Naive thymus-derived CD8-positive, alpha-beta T cell (primary cell): ENCODE measurements around the gene CCDC88C. TPM values are rescaled to one million over a fixed set of nuclear protein-coding genes. Genes with fewer than 3 reads are reported as not detected.
"Not testable (repeated sequence)": the region's sequence is repeated elsewhere in the genome, so short reads cannot be mapped to it uniquely, and the experiment has no call there.

Experiments
- ATAC-seq, 2 donors: fragments of 150-1000 bp; cut with Tn5 transposase in 1 of 2; sonication (Bioruptor Pico), chemical (Tn5 transposase) in 1 of 2; 1 replicate in 1 of 2; 2 replicates in 1 of 2; pipeline ENCODE4 v1.10.0; 2021; ENCODE audit warnings: mild to moderate bottlenecking in 2 of 2, moderate library complexity in 2 of 2
- POLR2A ChIA-PET: fragments of 350-600 bp; sonication (Branson Sonifier 250); formaldehyde crosslinking; loops from one replicate; lab custom pipeline; 2021; ENCODE audit warnings: antibody characterized with exemption; lab: Charles Lee
- DNase-seq, 10 donors: peaks; one replicate each; pipeline versions ENCODE4 v3.0.0 to v3.0.0-alpha.2; 2020 to 2022
- H3K27ac Mint-ChIP-seq, 10 donors: one replicate each; pipeline ENCODE4 v1.8.0; 2020 to 2022; ENCODE audit warnings: mild to moderate bottlenecking in 10 of 10, mixed read lengths in 10 of 10, moderate library complexity in 4 of 10, inconsistent platforms in 1 of 10
- H3K27me3 Mint-ChIP-seq, 5 donors: one replicate each; pipeline ENCODE4 v1.8.0; 2021 to 2022; ENCODE audit warnings: mixed read lengths in 5 of 5
- H3K36me3 Mint-ChIP-seq, 3 donors: one replicate each; pipeline ENCODE4 v1.8.0; 2020 to 2022; ENCODE audit warnings: mixed read lengths in 3 of 3, mild to moderate bottlenecking in 2 of 3, inconsistent platforms in 1 of 3
- H3K4me1 Mint-ChIP-seq, 4 donors: one replicate each; pipeline ENCODE4 v1.8.0; 2021 to 2022; ENCODE audit warnings: mixed read lengths in 4 of 4
- H3K4me3 Mint-ChIP-seq, 10 donors: one replicate each; pipeline ENCODE4 v1.8.0; 2020 to 2022; ENCODE audit warnings: mild to moderate bottlenecking in 10 of 10, mixed read lengths in 10 of 10, moderate library complexity in 6 of 10, inconsistent platforms in 1 of 10
- H3K9me3 Mint-ChIP-seq, 9 donors: one replicate each; pipeline ENCODE4 v1.8.0; 2020 to 2022; ENCODE audit warnings: mixed read lengths in 9 of 9, mild to moderate bottlenecking in 3 of 9, inconsistent platforms in 1 of 9, moderate library complexity in 1 of 9
- polyA plus RNA-seq, 3 donors: library from polyadenylated mRNA; unstranded; fragments of 300-500 nt; fragmentation: Illumina TruSeq; gene quantifications; one replicate each; pipeline ENCODE4 v1.2.3, GENCODE V29; 2021
- total RNA-seq, 8 experiments: library from RNA in 2 of 8; stranded (reverse) in 2 of 8; gene quantifications; one replicate each; pipeline ENCODE4 v1.2.3 and lab custom pipeline; 2021 to 2026

The CCDC88C gene
- total and polyA plus RNA-seq, 5 experiments from 2014 or later: 23.4 to 322 (median 41.9) TPM

DNA sequence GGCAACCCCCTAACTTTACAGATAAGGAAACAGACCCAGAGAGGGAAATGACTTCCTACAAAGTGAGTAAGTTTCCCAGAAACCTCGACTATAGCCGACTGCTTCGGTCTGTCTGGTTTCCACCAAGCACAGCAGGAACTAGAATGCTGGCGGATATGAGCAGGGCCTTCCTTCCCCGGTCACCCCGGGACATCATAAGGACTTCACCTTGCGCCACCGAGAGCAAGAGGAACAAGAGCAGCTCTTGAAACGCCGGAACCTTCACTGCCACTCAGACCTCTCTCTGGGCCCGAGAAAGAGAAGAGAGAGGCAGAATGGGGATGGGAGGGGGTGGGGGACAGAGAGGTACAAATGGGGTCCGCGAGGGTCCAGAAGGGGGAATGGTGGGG is 143.7 kb downstream of the CCDC88C start:
- H3K9me3 Mint-ChIP-seq: no peaks in the 10 kb centered on the region
- H3K27ac Mint-ChIP-seq: peak overlapping the region in 4 of 10 donors; percentile 38 to 53 (median 53)
- DNase-seq (no peak), ATAC-seq (no peak)
- POLR2A ChIA-PET: interaction anchor here (0.5 kb wide), 1 partner anchor 89 kb away, joined by 4 read pairs; no protein-coding TSS in a partner anchor
- peaks cover 0 to 83% (median 20%) of the 10 kb centered on the region in 3 donors for H3K36me3 Mint-ChIP-seq
- peaks cover 0 to 20% (median 11%) of the 10 kb centered on the region in 4 donors for H3K4me1 Mint-ChIP-seq
- no peak overlapping the region for H3K4me3 Mint-ChIP-seq
- H3K27me3 Mint-ChIP-seq: peaks cover 0 to 2% (median 0%) of the 10 kb centered on the region in 5 donors

DNA sequence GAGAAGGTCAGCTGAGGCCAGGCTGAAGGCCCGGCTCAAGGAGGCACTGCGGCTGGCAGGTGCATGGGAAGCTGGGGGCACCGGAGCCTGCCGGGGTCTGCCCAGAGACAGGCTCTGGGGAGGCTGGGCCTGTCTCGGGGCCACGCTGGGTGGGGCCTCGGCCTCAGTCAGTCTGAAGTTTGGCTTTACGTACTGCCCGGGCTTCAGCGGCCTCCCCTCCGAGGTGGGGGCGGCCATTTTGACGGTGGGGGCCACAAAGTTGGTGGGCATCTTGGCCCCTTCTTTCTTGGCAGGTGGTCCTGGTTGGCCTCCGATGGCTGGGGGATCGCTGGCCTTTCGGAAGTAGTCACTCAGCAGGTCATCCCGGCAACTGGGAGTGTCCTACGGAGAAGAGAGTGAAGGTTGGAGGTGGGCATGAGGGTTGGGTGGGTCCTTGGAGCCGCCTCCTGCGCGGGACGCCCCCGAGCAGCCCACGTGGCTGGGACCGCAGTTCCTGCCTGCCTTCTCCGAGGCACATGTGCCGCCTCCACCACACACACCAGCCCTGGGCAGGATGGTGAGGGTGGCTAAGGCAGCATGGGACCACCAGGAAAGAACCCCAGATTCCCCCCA is 144.2 kb downstream of the CCDC88C start:
- ATAC-seq: no peak
- peaks cover under 1 to 20% (median 12%) of the 10 kb centered on the region in 4 donors for H3K4me1 Mint-ChIP-seq
- no peak overlapping the region for H3K4me3 Mint-ChIP-seq
- no peak for DNase-seq
- POLR2A ChIA-PET: interaction anchor here (0.5 kb wide), 1 partner anchor 89 kb away, joined by 4 read pairs; no protein-coding TSS in a partner anchor
- peaks cover 0 to 81% (median 18%) of the 10 kb centered on the region in 3 donors for H3K36me3 Mint-ChIP-seq
- H3K27me3 Mint-ChIP-seq: peaks cover 0 to 2% (median 0%) of the 10 kb centered on the region in 5 donors
- H3K9me3 Mint-ChIP-seq: no peaks in the 10 kb centered on the region
- H3K27ac Mint-ChIP-seq: peak overlapping the region in 2 of 10 donors; percentile 53 to 69

DNA sequence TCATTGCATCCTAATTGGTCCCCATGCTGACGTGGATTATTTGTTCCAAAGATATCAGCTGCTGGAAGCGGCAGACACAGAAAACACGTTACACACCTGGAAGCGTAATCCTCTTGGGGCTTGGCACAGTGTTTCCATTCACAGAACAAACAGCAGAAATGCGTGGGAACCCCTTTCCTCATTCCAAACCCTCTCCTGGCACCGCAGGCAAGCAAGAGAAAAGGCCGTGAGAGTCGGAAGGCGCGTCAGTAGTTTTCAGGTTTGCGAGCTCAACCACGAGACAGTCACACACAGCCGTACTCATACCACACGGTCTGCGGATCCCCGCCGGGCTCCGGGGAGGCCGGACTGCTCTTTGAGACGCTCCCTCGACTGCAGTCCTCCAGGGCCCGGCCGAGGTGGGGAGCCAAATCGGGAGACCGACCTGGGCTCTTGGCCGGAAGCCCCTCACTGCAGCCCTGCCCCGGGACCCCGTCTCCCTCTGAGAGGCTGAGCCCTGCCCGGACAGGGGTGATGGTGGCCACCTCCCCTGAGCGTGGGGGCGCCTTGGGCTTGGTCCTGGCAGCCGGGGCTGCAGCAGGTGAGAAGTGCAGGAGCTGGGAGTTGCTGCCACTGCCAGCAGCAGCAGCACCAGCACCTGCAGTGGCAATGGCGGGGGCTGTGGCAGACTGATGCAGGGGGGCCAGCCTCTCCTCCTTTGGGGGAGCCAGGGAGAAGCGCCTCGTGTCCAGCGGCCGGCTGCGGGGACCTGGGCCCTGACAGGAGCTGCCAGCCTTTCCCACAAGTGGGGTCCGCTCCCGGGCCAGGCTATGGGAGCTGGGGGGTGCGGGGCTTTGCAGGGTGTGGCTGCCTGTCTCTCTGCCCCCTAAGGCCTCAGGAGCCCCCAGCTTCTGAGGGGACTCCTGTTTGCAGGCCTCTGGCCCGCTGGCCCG is 145.0 kb downstream of the CCDC88C start:
- H3K36me3 Mint-ChIP-seq: peaks cover 0 to 79% (median 18%) of the 10 kb centered on the region in 3 donors
- no peaks in the 10 kb centered on the region for H3K9me3 Mint-ChIP-seq
- POLR2A ChIA-PET: interaction anchor here (1.1 kb wide), 2 partner anchors 11 to 95 kb away, joined by 4 to 13 read pairs; no protein-coding TSS in a partner anchor
- H3K27me3 Mint-ChIP-seq: peaks cover 0 to 2% (median 0%) of the 10 kb centered on the region in 5 donors
- H3K4me1 Mint-ChIP-seq: peaks cover 6 to 26% (median 17%) of the 10 kb centered on the region in 4 donors
- H3K4me3 Mint-ChIP-seq: peak overlapping the region in 1 of 10 donors; percentile 55
- DNase-seq (no peak), ATAC-seq (no peak)
- H3K27ac Mint-ChIP-seq: peak overlapping the region in 4 of 10 donors; percentile 15 to 43 (median 28)

DNA sequence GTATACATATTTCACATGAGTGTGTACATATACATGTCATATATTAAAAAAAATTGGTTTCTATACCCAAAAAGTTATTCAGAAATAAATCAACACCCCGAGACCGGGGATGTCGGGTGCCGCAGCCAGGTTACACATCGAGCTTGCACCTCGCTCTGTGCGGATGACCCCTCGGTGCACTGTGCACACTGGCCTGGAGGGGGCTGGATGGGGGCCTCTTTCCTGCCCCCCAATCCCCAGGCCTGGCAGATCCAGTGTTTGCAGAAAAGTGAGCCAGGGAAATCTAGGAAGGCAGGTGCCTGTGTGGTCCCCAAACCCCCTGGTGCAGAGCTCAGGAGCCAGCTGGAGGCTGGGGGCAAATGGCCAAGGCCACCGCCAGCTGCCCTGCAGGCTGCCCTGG is 146.0 kb downstream of the CCDC88C start:
- DNase-seq (no peak), ATAC-seq (no peak)
- Mint-ChIP-seq H3K4me1 (peaks cover 6 to 29% (median 20%) of the 10 kb centered on the region in 4 donors), H3K9me3 (no peaks in the 10 kb centered on the region), H3K27me3 (peaks cover 0 to 2% (median 0%) of the 10 kb centered on the region in 5 donors), H3K4me3 (peak overlapping the region in 1 of 10 donors; percentile 7), H3K36me3 (peaks cover 0 to 70% (median 12%) of the 10 kb centered on the region in 3 donors), H3K27ac (peak overlapping the region in 2 of 10 donors; percentile 43 to 57)
- POLR2A ChIA-PET: interaction anchor here (0.6 to 1.6 kb wide), 4 partner anchors 10 to 94 kb away, joined by 3 to 13 read pairs (median 4); no protein-coding TSS in a partner anchor

DNA sequence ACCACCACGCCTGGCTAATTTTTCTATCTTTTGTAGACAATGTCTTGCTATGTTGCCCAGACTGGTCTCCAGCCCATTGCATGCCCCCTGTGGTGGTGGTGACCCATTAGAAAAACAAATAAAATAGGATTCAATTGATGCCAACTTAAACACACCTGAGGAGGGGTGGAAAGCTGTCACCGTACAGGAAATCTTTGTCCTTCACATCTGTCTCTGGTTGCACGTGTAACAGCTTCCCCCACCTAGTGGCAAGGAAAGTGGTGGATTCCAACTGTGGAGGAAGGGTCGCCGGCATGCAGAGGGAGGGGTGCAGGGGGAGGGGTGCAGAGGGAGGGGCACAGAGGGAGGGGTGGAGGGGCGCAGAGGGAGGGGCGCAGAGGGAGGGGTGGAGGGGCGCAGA is 147.0 kb downstream of the CCDC88C start:
- no peak for ATAC-seq
- H3K27me3 Mint-ChIP-seq: peaks cover 0 to 2% (median 0%) of the 10 kb centered on the region in 5 donors
- peaks cover 11 to 34% (median 25%) of the 10 kb centered on the region in 4 donors for H3K4me1 Mint-ChIP-seq
- peaks cover 0 to 62% (median 8%) of the 10 kb centered on the region in 3 donors for H3K36me3 Mint-ChIP-seq
- no peak for DNase-seq
- peak overlapping the region in 1 of 10 donors; percentile 63 for H3K4me3 Mint-ChIP-seq
- H3K27ac Mint-ChIP-seq: peak overlapping the region in 4 of 10 donors; percentile 5 to 75 (median 69)
- POLR2A ChIA-PET: interaction anchor here (0.6 to 1.6 kb wide), 2 partner anchors 27 to 204 kb away, joined by 3 to 6 read pairs; no protein-coding TSS in a partner anchor
- H3K9me3 Mint-ChIP-seq: no peaks in the 10 kb centered on the region

DNA sequence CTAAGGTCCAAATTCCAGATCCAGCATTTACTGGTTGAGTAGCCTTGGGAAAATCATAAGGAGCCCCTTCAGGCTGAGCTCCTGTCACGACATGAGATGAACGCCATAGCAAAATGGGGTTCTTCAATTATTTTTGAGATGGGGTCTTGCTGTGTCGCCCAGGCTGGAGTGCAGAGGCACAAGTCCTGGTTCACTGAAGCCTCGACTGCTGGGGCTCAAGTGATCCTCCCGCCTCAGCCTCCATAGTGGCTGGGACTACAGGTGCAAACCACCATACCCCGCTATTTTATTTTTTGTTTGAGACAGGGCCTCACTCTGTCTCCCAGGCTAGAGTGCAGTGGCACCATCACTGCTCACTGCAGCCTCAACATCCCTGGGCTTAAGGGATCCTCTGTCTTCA is 147.4 kb downstream of the CCDC88C start:
- Mint-ChIP-seq H3K27me3 (peaks cover 0 to 2% (median 0%) of the 10 kb centered on the region in 5 donors), H3K27ac (peak overlapping the region in 3 of 10 donors; percentile 51 to 88 (median 75)), H3K4me1 (peaks cover 16 to 38% (median 28%) of the 10 kb centered on the region in 4 donors), H3K4me3 (peak overlapping the region in 1 of 10 donors; percentile 4), H3K36me3 (peaks cover 0 to 58% (median 8%) of the 10 kb centered on the region in 3 donors), H3K9me3 (no peaks in the 10 kb centered on the region)
- DNase-seq: no peak
- ATAC-seq: no peak
- POLR2A ChIA-PET: no interaction called here

DNA sequence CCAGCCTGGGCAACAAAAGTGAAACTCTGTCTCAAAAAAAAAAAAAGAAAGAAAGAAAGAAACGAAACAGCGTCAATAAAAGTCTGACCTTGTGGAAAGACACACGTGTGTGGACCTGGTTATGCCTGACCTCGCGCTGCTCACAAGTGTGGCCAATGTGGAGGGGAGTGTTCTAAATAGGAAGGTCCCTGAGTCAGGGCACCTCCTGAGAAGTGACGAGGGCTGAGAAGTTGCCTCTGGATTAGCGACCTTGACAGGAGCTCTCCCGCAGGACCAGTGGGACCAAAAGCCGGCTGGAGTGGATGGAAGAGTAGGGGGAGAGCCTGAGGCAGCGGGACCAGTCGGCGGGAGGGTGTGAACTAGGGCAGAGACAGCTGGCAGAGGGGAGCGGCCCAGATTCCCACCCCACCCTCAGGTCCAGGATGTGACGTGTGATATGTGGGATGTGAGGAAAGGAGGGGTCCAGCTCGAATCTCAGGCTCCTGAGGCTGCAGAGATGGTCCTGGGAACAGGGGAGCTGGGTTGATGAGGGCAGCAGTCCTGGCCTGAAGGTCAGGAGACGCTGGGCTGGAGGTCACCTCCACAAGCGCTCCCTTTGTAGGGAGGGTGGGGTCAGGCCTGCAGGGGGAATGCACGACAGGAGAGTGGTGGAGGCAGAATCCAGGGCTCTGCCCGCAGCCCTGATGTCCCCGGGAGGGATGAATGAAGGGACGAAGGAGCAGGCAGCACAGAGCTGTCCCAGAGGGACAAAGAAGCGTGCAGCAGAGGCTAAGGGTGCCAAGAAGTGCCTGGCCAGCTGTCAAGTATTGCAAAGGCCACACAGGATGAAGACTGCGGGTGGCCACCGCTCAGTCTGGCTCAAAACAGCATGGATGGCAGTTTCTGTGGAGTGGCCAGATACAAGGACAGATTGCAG is 148.3 kb downstream of the CCDC88C start:
- peak overlapping the region in 8 of 10 donors; percentile 41 to 89 (median 66) for H3K27ac Mint-ChIP-seq
- peaks cover 0 to 49% (median 8%) of the 10 kb centered on the region in 3 donors for H3K36me3 Mint-ChIP-seq
- H3K9me3 Mint-ChIP-seq: no peaks in the 10 kb centered on the region
- H3K27me3 Mint-ChIP-seq: peaks cover 0 to 2% (median 0%) of the 10 kb centered on the region in 5 donors
- peak overlapping the region in 4 of 10 donors; percentile 36 to 79 (median 46) for H3K4me3 Mint-ChIP-seq
- POLR2A ChIA-PET: interaction anchor here (0.5 to 1.0 kb wide), 2 partner anchors 92 to 288 kb away, joined by 3 read pairs; no protein-coding TSS in a partner anchor
- peaks cover 20 to 40% (median 30%) of the 10 kb centered on the region in 4 donors for H3K4me1 Mint-ChIP-seq
- ATAC-seq (no peak), DNase-seq (no peak)

DNA sequence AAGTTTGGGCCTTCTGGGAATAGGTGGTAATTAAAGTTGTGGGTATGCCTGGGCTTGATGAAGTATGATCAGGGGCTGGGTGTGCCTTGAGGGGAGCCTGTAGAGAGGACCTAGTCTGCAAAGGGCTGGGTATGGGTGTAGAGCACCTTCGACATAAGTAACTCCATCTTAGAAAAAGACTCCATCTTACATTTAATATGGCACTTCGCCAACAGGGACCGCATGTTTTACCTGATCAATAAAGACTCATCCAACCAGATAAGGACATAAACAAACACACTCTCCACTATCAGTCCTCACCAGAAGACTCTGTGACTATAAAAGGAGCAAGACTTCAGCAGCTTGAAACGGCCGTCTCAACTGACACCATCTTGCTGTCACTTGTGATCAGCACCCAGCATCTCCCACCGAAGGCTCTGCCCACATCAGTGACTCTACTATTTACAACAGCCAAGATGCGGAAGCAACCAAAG is 149.6 kb downstream of the CCDC88C start:
- H3K4me1 Mint-ChIP-seq: peaks cover 32 to 50% (median 41%) of the 10 kb centered on the region in 4 donors
- peak overlapping the region in 8 of 10 donors; percentile 6 to 88 (median 24) for H3K27ac Mint-ChIP-seq
- no peak for ATAC-seq
- no peaks in the 10 kb centered on the region for H3K9me3 Mint-ChIP-seq
- H3K36me3 Mint-ChIP-seq: peaks cover 0 to 36% (median 8%) of the 10 kb centered on the region in 3 donors
- POLR2A ChIA-PET: interaction anchor here (1.0 to 1.3 kb wide), 2 partner anchors 24 to 91 kb away, joined by 3 to 4 read pairs; partner anchors contain the start of gene GPR68
- H3K27me3 Mint-ChIP-seq: peaks cover 0 to 3% (median 0%) of the 10 kb centered on the region in 5 donors
- no peak for DNase-seq
- H3K4me3 Mint-ChIP-seq: peak overlapping the region in 2 of 10 donors; percentile 37 to 46

DNA sequence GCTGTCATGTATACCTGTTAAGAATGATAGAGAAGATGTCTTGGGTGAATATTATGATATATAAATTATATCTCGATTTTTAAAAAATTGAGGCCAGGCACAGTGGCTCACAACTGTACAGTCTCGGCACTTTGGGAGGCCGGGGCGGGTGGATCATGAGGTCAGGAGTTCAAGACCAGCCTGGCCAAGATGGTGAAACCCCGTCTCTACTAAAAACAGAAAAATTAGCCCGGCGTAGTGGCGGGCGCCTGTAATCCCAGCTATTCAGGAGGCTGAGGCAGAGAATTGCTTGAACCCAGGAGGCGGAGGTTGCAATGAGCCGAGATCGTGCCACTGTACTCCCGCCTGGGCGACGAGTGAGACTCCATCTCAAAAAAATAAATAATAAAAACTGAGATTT is 151.3 kb downstream of the CCDC88C start:
- H3K4me3 Mint-ChIP-seq: peak overlapping the region in 3 of 10 donors; percentile 30 to 74 (median 40)

DNA sequence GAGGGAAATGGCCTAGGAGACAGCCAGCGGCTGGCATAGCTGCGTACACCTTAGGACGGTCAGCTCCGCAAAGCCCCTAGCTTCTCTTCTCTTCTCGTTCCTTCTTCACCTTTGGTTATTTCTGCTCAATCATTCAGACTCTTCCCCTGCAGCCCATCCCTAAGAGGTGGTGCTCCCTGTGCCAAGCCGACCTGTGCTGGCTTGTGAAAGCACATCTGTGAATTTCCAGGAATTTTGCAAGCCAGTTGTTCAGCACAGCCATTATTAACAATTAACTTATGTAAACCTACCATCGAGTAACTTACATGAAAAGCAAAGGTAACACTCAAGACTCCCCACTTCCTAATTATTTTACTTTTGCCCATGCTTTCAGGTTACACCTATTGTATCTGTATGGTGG is 152.2 kb downstream of the CCDC88C start:
- DNase-seq (no peak), ATAC-seq (no peak)
- H3K9me3 Mint-ChIP-seq: peaks cover 0 to 4% (median 0%) of the 10 kb centered on the region in 9 donors
- peaks cover 0 to 19% (median 4%) of the 10 kb centered on the region in 3 donors for H3K36me3 Mint-ChIP-seq
- POLR2A ChIA-PET: interaction anchor here (1.0 to 3.4 kb wide), 3 partner anchors 23 to 43 kb away, joined by 3 to 15 read pairs (median 4); no protein-coding TSS in a partner anchor
- H3K4me1 Mint-ChIP-seq: peaks cover 34 to 60% (median 48%) of the 10 kb centered on the region in 4 donors
- H3K4me3 Mint-ChIP-seq: peak overlapping the region; percentile 31 to 84 (median 66)
- peak overlapping the region in 7 of 10 donors; percentile 1 to 88 (median 48) for H3K27ac Mint-ChIP-seq
- peaks cover 0 to 2% (median 0%) of the 10 kb centered on the region in 5 donors for H3K27me3 Mint-ChIP-seq

More for the DNA sequence above, 151.3 kb downstream of the CCDC88C start:
- not testable (repeated sequence) for H3K27me3 Mint-ChIP-seq, ATAC-seq, DNase-seq, H3K9me3 Mint-ChIP-seq
- Mint-ChIP-seq H3K4me1 (peaks cover 32 to 52% (median 44%) of the 10 kb centered on the region in 4 donors), H3K36me3 (peaks cover 0 to 24% (median 5%) of the 10 kb centered on the region in 3 donors), H3K27ac (peak overlapping the region in 2 of 10 donors; percentile 70 to 88)
- POLR2A ChIA-PET: interaction anchor here (0.9 kb wide), 1 partner anchor 11 kb away, joined by 3 read pairs; no protein-coding TSS in a partner anchor
